Fibroblast of skin of right biceps (primary cell): ENCODE measurements around the gene NR3C1.
"Not testable (repeated sequence)": the region's sequence is repeated elsewhere in the genome, so short reads cannot be mapped to it uniquely, and the experiment has no call there.

Experiments
- DNase-seq: peaks from one replicate; pipeline ENCODE4 v3.0.0-alpha.2; 2013

NR3C1 gene

GRCh38 chr5:143329843-143330242 is 73.6 kb downstream of the NR3C1 start:
- no peak for DNase-seq

GRCh38 chr5:143328589-143329220 is 74.8 kb downstream of the NR3C1 start:
- no peak for DNase-seq

GRCh38 chr5:143325086-143325485 is 78.4 kb downstream of the NR3C1 start:
- DNase-seq, result not testable (repeated sequence)

- not testable (repeated sequence) for DNase-seq
Measured at GRCh38 chr5:143322931-143323630, 80.4 kb downstream of the NR3C1 start.

GRCh38 chr5:143322176-143322575 is 81.3 kb downstream of the NR3C1 start:
- no peak for DNase-seq

GRCh38 chr5:143319437-143320227 is 83.9 kb downstream of the NR3C1 start:
- no peak for DNase-seq

GRCh38 chr5:143318833-143319232 is 84.7 kb downstream of the NR3C1 start:
- no peak for DNase-seq

GRCh38 chr5:143318270-143318669 is 85.2 kb downstream of the NR3C1 start:
- no peak for DNase-seq

- DNase-seq, result no peak
Measured at GRCh38 chr5:143316844-143317631, 86.4 kb downstream of the NR3C1 start.

GRCh38 chr5:143316337-143316736 is 87.1 kb downstream of the NR3C1 start:
- DNase-seq, result no peak

- DNase-seq, result no peak
Measured at GRCh38 chr5:143315929-143316328, 87.6 kb downstream of the NR3C1 start.

- DNase-seq, result no peak
Measured at GRCh38 chr5:143315214-143315613, 88.3 kb downstream of the NR3C1 start.

- DNase-seq, result peak; percentile 88
Measured at GRCh38 chr5:143314659-143315058, 88.8 kb downstream of the NR3C1 start.

- DNase-seq, result no peak
Measured at GRCh38 chr5:143314099-143314498, 89.4 kb downstream of the NR3C1 start.

- no peak for DNase-seq
Measured at GRCh38 chr5:143313298-143313852, 90.1 kb downstream of the NR3C1 start.

- no peak for DNase-seq
Measured at GRCh38 chr5:143312822-143313221, 90.7 kb downstream of the NR3C1 start.

- DNase-seq, result peak; percentile 51
Measured at GRCh38 chr5:143311955-143312354, 91.5 kb downstream of the NR3C1 start.

- DNase-seq, result peak; percentile 84
Measured at GRCh38 chr5:143311428-143311827, 92.1 kb downstream of the NR3C1 start.

GRCh38 chr5:143309661-143310431 is 93.6 kb downstream of the NR3C1 start:
- DNase-seq, result no peak

GRCh38 chr5:143308731-143309130 is 94.8 kb downstream of the NR3C1 start:
- peak; percentile 68 for DNase-seq

- DNase-seq, result no peak
Measured at GRCh38 chr5:143306040-143306439, 97.4 kb downstream of the NR3C1 start.
